ENCODE data around the gene BDKRB2. TPM values are rescaled to one million over a fixed set of nuclear protein-coding genes. Genes with fewer than 3 reads are reported as not detected.

The BDKRB2 gene
- total and polyA plus RNA-seq, 2 of the 4 experiments (the other 2 are of a cell fraction): 60.9 to 73.1 TPM

DNA sequence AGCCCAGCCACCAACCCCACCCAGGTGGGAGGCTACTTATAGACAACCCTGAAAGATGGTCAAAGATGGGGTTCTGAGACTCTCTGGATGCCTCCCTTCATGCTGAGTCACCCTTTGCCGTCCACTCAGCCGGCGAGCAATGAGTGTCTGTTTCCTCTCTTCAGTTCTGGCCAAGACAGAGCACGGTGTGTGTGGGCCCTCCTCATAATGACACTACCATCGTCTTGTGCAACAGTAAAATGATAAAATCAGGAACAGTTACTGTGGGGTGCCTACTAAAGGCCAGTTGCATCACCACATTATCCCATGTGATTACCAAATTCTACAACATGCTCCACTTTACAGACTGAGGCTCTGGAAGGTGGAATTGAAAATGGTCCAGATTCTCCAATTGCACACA, 44.4 kb downstream of the BDKRB2 start:
- H3K79me1 ChIP-seq (ENCODE audit: low read depth in 1 of 2, low read length in 2 of 2): peaks cover 18 to 69% of the 10 kb centered on the region in 2 experiments; a peak in 3 of 4 replicates
- peaks cover 37% of the 10 kb centered on the region for H3K4me1 ChIP-seq (ENCODE audit: control insufficient read depth, insufficient read depth, low read length)
- CTCF ChIA-PET: interaction anchor here (1.1 kb wide), 1 partner anchor 148 kb away, joined by 6 read pairs; no protein-coding TSS in a partner anchor
- peak; percentile 46 for ATAC-seq (ENCODE audit: low read depth)
- H2BK120ac ChIP-seq (ENCODE audit: low read depth, low read length): peak overlapping the region; percentile 87
- H3K56ac ChIP-seq (ENCODE audit: extremely low read depth, insufficient read depth, low read length): no peak overlapping the region
- H4K91ac ChIP-seq (ENCODE audit: insufficient read depth, low read depth, low read length): peak overlapping the region; percentile 77
- POLR2A ChIA-PET (ENCODE audit: unreplicated experiment): no interaction called here
- H3K27ac ChIP-seq (ENCODE audit: insufficient read depth, low read length): peak overlapping the region; percentile 81
- H3K4ac ChIP-seq (ENCODE audit: low read depth, low read length): peak overlapping the region; percentile 84
- intact Hi-C loops (cut with micrococcal nuclease): no loop called here
- H3K4me3 ChIP-seq (ENCODE audit: insufficient read depth, low read depth, low read length): no peak overlapping the region
- H3K36me3 ChIP-seq (ENCODE audit: control insufficient read depth, insufficient read depth, low read length): peaks cover 18% of the 10 kb centered on the region
- peak overlapping the region; percentile 66 for H3K14ac ChIP-seq (replicated peaks; ENCODE audit: low read depth, low read length)
- H4K20me1 ChIP-seq (ENCODE audit: insufficient read depth, low read length): peaks cover 7% of the 10 kb centered on the region
- no peak overlapping the region for H3K4me2 ChIP-seq (ENCODE audit: low read depth, low read length)
- BruUV-seq (replicated peaks): no TSS peak
- peak overlapping the region; percentile 0 for H2AFZ ChIP-seq (replicated peaks; ENCODE audit: low read length, poor library complexity)
- TF ChIP-seq MAFK (IDR thresholded peaks at IDR 0.05; ENCODE audit: low read depth, low read length) (peak; percentile 61; the same call in 1 of the 2 replicates), RAD21 (IDR thresholded peaks at IDR 0.05; ENCODE audit: low read length) (no peak), POLR2A (IDR thresholded peaks at IDR 0.05; ENCODE audit: low read depth, low read length) (peak; percentile 54; the same call in 1 of the 2 replicates), MXI1 (IDR thresholded peaks at IDR 0.05; ENCODE audit: borderline replicate concordance, low read depth, low read length) (0 out of 2 replicates have a peak, but pooled peaks have one; percentile 43), MAZ (IDR thresholded peaks at IDR 0.05; ENCODE audit: borderline replicate concordance, low read depth, low read length) (peak; percentile 35; the same call in 1 of the 2 replicates), SMC3 (IDR thresholded peaks at IDR 0.05; ENCODE audit: low read depth, low read length) (no peak), FOS (IDR thresholded peaks at IDR 0.05; ENCODE audit: low read depth, low read length) (peak; percentile 84), BHLHE40 (IDR thresholded peaks at IDR 0.05; ENCODE audit: low read depth, low read length) (peak; percentile 35; the same call in 1 of the 2 replicates), NFE2L2 (IDR thresholded peaks at IDR 0.05; ENCODE audit: low read depth, low read length) (peak; percentile 92), CHD1 (IDR thresholded peaks at IDR 0.05; ENCODE audit: low read depth, low read length) (no peak), CEBPB (IDR thresholded peaks at IDR 0.05; ENCODE audit: low read depth, low read length) (peak; percentile 100)
- TF ChIP-seq, protein P1, sequence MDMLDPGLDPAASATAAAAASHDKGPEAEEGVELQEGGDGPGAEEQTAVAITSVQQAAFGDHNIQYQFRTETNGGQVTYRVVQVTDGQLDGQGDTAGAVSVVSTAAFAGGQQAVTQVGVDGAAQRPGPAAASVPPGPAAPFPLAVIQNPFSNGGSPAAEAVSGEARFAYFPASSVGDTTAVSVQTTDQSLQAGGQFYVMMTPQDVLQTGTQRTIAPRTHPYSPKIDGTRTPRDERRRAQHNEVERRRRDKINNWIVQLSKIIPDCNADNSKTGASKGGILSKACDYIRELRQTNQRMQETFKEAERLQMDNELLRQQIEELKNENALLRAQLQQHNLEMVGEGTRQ (IDR thresholded peaks at IDR 0.05; ENCODE audit: low read depth, low read length): peak; percentile 26; the same call in 1 of the 2 replicates
- H2BK20ac ChIP-seq (ENCODE audit: low read depth, low read length): peak overlapping the region; percentile 67
- peak overlapping the region; percentile 14 to 68; a peak in 3 of 4 replicates for H4K8ac ChIP-seq (ENCODE audit: low read depth in 2 of 2, low read length in 2 of 2)
- H3K9me3 ChIP-seq (ENCODE audit: control insufficient read depth, insufficient read depth, low read length): no peaks in the 10 kb centered on the region
- H2BK15ac ChIP-seq (ENCODE audit: low read depth, low read length): 0 out of 3 replicates have a peak overlapping the region, but pooled peaks have one; percentile 16
- H3K9ac ChIP-seq (ENCODE audit: low read depth, low read length): no peak overlapping the region
- peaks cover 30% of the 10 kb centered on the region for H3K9me1 ChIP-seq (ENCODE audit: insufficient read depth, low read length)
- peak overlapping the region; percentile 34; the same call in 1 of the 2 replicates for H4K5ac ChIP-seq (ENCODE audit: low read depth, low read length)
- H3K27me3 ChIP-seq (ENCODE audit: control insufficient read depth, insufficient read depth, low read length): no peaks in the 10 kb centered on the region
- no CpG with 5 or more reads among the region's 5 CpGs for WGBS, 2 experiments (ENCODE audit: extremely low coverage in 2 of 2, insufficient read length in 1 of 2)
- DNase-seq: peak; percentile 93
- H2AK9ac ChIP-seq (replicated peaks; ENCODE audit: low read depth, low read length, poor library complexity): peak overlapping the region; percentile 33
- dilution Hi-C loops (cut with HindIII; ENCODE audit: low sequenced_read_pairs, unreplicated experiment): no loop called here
- no peak overlapping the region for H3K23ac ChIP-seq (ENCODE audit: low read depth, low read length)
- H2AK5ac ChIP-seq (ENCODE audit: low read depth, low read length): peak overlapping the region; percentile 80
- peak overlapping the region; percentile 89 for H2BK5ac ChIP-seq (ENCODE audit: low read depth, low read length, poor library complexity, severe bottlenecking)
- in situ Hi-C loops (cut with MboI; ENCODE audit: low sequenced_read_pairs): no loop called here
- peak overlapping the region; percentile 2; the same call in 1 of the 2 replicates for H3K18ac ChIP-seq (ENCODE audit: low read depth, low read length)

Measured in IMR-90 (cell line).